ENCODE data around the gene MNX1. TPM values are rescaled to one million over a fixed set of nuclear protein-coding genes. Genes with fewer than 3 reads are reported as not detected.
A peak's percentile ranks its signal among the peaks of the same experiment; 100 is the strongest.

MNX1 gene
- total and polyA plus RNA-seq, 2 of the 4 experiments (the other 2 are of a cell fraction): not detected

- H4K8ac ChIP-seq (ENCODE audit: low read depth in 2 of 2, low read length in 2 of 2): no peak overlapping the region
- peaks cover 85% of the 10 kb centered on the region for H3K27me3 ChIP-seq (ENCODE audit: control insufficient read depth, insufficient read depth, low read length)
- DNase-seq (no peak), ATAC-seq (ENCODE audit: low read depth) (no peak)
- POLR2A ChIA-PET (ENCODE audit: unreplicated experiment): no interaction called here
- H3K56ac ChIP-seq (ENCODE audit: extremely low read depth, insufficient read depth, low read length): no peak overlapping the region
- no peak overlapping the region for H3K9ac ChIP-seq (ENCODE audit: low read depth, low read length)
- no peak overlapping the region for H2BK120ac ChIP-seq (ENCODE audit: low read depth, low read length)
- no peak overlapping the region for H2BK15ac ChIP-seq (ENCODE audit: low read depth, low read length)
- in situ Hi-C loops (cut with MboI; ENCODE audit: low sequenced_read_pairs): no loop called here
- no peak overlapping the region for H3K14ac ChIP-seq (replicated peaks; ENCODE audit: low read depth, low read length)
- TF ChIP-seq POLR2A (IDR thresholded peaks at IDR 0.05; ENCODE audit: low read depth, low read length) (no peak), RAD21 (IDR thresholded peaks at IDR 0.05; ENCODE audit: low read length) (no peak), MXI1 (IDR thresholded peaks at IDR 0.05; ENCODE audit: borderline replicate concordance, low read depth, low read length) (no peak), ELK1 (IDR thresholded peaks at IDR 0.05; ENCODE audit: borderline replicate concordance, low read depth, low read length) (no peak), RCOR1 (IDR thresholded peaks at IDR 0.05; ENCODE audit: insufficient replicate concordance, low read length) (no peak), NFE2L2 (IDR thresholded peaks at IDR 0.05; ENCODE audit: low read depth, low read length) (no peak), MAFK (IDR thresholded peaks at IDR 0.05; ENCODE audit: low read depth, low read length) (no peak), RFX5 (IDR thresholded peaks at IDR 0.05; ENCODE audit: low read depth, low read length) (no peak), MAZ (IDR thresholded peaks at IDR 0.05; ENCODE audit: borderline replicate concordance, low read depth, low read length) (no peak), SMC3 (IDR thresholded peaks at IDR 0.05; ENCODE audit: low read depth, low read length) (no peak), CEBPB (IDR thresholded peaks at IDR 0.05; ENCODE audit: low read depth, low read length) (no peak)
- no peaks in the 10 kb centered on the region for H3K79me1 ChIP-seq (ENCODE audit: low read depth in 1 of 2, low read length in 2 of 2)
- no peak overlapping the region for H2BK20ac ChIP-seq (ENCODE audit: low read depth, low read length)
- H3K9me3 ChIP-seq (ENCODE audit: control insufficient read depth, insufficient read depth, low read length): peaks cover 17% of the 10 kb centered on the region
- H4K5ac ChIP-seq (ENCODE audit: low read depth, low read length): no peak overlapping the region
- WGBS, 2 experiments (ENCODE audit: extremely low coverage in 2 of 2, insufficient read length in 1 of 2): no CpG with 5 or more reads among the region's 75 CpGs
- no peak overlapping the region; the same call in 1 of the 2 replicates for H3K23ac ChIP-seq (ENCODE audit: low read depth, low read length)
- intact Hi-C loops (cut with micrococcal nuclease): no loop called here
- H3K4ac ChIP-seq (ENCODE audit: low read depth, low read length): no peak overlapping the region
- H2BK5ac ChIP-seq (ENCODE audit: low read depth, low read length, poor library complexity, severe bottlenecking): no peak overlapping the region
- H2AK5ac ChIP-seq (ENCODE audit: low read depth, low read length): no peak overlapping the region
- CTCF ChIA-PET: no interaction called here
- H4K91ac ChIP-seq (ENCODE audit: insufficient read depth, low read depth, low read length): no peak overlapping the region
- H3K27ac ChIP-seq (ENCODE audit: insufficient read depth, low read length): no peak overlapping the region
- no peaks in the 10 kb centered on the region for H3K9me1 ChIP-seq (ENCODE audit: insufficient read depth, low read length)
- H3K4me1 ChIP-seq (ENCODE audit: control insufficient read depth, insufficient read depth, low read length): no peaks in the 10 kb centered on the region
- dilution Hi-C loops (cut with HindIII; ENCODE audit: low sequenced_read_pairs, unreplicated experiment): no loop called here
- peak overlapping the region; percentile 50 for H2AFZ ChIP-seq (replicated peaks; ENCODE audit: low read length, poor library complexity)
- no peak overlapping the region for H2AK9ac ChIP-seq (replicated peaks; ENCODE audit: low read depth, low read length, poor library complexity)
- peak overlapping the region; percentile 75; the same call in 1 of the 2 replicates for H3K4me2 ChIP-seq (ENCODE audit: low read depth, low read length)
- H3K18ac ChIP-seq (ENCODE audit: low read depth, low read length): no peak overlapping the region
- peak overlapping the region; percentile 23; the same call in 1 of the 2 replicates for H3K4me3 ChIP-seq (ENCODE audit: insufficient read depth, low read depth, low read length)
- no TSS peak for BruUV-seq (replicated peaks)
- no peaks in the 10 kb centered on the region for H3K36me3 ChIP-seq (ENCODE audit: control insufficient read depth, insufficient read depth, low read length)
- H4K20me1 ChIP-seq (ENCODE audit: insufficient read depth, low read length): no peaks in the 10 kb centered on the region; the same call in 1 of the 2 replicates
These were observed 10.3 kb downstream of the MNX1 start for GRCh38 chr7:156999958-157000726.

Measured in IMR-90 (cell line).